ENCODE measurements around the gene HHAT.

Gene HHAT

DNA sequence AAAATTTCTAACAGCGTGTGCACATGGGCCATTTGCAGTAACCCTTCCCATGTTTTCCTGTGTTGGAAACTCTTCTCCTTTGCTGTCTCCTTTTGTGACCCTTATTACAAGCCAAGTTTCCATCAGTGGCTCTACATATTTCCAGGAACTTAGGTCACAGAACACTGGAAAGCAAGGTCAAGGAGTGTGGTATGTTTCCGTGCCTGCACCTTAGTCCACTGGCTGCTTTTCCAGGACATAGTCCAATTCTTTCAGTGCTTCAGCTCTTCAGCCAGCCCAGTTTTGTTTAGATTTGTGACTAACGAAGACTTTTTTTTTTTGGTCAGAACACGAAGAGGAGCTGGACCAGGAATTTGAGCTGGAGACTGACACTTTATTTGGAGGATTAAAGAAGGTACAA, 33.8 kb downstream of the HHAT start:
- H3K4me3 ChIP-seq (ENCODE audit: low read depth, low read length), result no peak overlapping the region
- TF ChIP-seq, protein P1, sequence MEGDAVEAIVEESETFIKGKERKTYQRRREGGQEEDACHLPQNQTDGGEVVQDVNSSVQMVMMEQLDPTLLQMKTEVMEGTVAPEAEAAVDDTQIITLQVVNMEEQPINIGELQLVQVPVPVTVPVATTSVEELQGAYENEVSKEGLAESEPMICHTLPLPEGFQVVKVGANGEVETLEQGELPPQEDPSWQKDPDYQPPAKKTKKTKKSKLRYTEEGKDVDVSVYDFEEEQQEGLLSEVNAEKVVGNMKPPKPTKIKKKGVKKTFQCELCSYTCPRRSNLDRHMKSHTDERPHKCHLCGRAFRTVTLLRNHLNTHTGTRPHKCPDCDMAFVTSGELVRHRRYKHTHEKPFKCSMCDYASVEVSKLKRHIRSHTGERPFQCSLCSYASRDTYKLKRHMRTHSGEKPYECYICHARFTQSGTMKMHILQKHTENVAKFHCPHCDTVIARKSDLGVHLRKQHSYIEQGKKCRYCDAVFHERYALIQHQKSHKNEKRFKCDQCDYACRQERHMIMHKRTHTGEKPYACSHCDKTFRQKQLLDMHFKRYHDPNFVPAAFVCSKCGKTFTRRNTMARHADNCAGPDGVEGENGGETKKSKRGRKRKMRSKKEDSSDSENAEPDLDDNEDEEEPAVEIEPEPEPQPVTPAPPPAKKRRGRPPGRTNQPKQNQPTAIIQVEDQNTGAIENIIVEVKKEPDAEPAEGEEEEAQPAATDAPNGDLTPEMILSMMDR (conservative IDR thresholded peaks at IDR 0.05; ENCODE audit: low read depth, low read length), result no peak
- DNase-seq (ENCODE audit: low read depth), result no peak

DNA sequence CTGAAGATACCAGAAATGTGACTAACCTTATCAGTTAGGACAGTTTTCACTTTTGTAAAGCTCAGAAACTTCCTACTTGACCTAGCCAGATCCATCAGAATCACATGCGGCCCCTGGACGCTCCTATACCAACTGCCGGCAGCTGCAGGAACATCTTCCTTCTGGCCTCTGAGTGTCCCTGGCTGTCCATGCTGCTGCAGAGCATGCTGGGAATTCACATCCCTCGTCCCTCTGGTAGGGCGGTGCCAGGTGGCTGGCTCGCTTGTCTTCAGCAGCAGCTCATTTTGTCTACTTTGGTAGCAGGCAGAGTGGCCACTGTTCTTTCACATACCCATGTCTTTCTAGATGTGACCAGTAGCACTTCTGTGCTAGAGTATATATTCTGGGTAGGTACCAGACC, 34.4 kb downstream of the HHAT start:
- no peak overlapping the region for H3K4me3 ChIP-seq (ENCODE audit: low read depth, low read length)
- DNase-seq (ENCODE audit: low read depth), result no peak
- TF ChIP-seq, protein P1 (conservative IDR thresholded peaks at IDR 0.05; ENCODE audit: low read depth, low read length), result no peak

DNA sequence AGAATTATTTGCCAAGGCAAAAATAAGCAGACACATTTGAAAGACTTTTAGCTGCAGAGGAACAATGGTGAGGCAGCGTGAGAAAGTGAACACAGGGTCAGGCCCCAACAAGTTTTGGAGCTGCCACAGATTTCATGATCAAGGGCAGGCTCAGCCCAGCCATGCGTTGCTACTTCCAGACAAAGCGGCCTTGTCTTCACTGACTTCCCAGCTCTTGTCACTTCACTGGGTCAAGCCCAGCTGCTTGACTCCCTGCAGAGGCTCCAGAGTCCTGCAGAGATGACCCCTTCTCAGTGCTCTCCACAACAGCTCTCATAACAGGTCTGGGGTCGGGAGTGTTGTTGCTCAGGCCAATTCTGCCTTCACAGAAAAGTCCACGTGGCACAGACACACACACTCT, 35.8 kb downstream of the HHAT start:
- DNase-seq (ENCODE audit: low read depth), result no peak
- no peak overlapping the region for H3K4me3 ChIP-seq (ENCODE audit: low read depth, low read length)
- TF ChIP-seq, protein P1 (conservative IDR thresholded peaks at IDR 0.05; ENCODE audit: low read depth, low read length), result no peak

DNA sequence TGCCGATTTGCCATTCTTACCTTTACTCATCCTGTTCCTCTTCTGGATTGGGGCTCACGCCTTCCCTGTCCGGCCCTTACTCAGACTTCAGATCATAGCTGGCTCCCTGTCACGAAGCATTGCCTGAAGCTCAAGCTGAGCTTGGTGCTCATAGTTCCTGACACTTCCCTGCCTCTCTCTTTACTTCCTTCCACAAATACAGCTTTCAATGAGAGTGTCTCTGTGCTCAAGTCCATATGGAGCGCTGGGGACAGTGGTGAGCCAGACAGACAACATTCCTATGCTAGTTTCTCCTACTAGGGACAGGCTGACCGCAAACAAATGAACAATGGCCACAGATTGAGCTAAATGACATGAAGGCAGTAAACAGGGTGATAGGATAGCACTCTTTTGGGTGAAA, 38.1 kb downstream of the HHAT start:
- TF ChIP-seq, protein P1 (conservative IDR thresholded peaks at IDR 0.05; ENCODE audit: low read depth, low read length), result no peak
- no peak for DNase-seq (ENCODE audit: low read depth)
- H3K4me3 ChIP-seq (ENCODE audit: low read depth, low read length), result no peak overlapping the region

DNA sequence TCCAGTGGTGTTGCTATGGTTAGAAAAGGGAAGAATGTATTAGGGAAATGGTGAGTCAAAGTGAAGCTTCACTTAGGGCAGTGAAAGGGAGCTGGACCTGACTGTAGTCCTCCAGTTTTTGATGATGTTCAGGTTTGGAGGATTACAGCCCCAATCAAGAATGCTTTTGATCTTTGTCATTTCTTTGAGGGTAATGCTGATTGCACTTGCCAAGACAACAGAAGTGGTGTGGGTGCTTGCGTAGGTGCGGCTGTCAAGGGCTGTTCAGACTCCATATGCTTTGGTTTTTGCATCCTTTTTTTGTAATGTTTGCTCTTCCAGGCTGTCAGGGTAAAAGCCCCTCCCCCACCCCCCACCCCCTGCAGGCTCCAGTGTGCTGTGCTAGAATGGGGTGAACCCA, 38.9 kb downstream of the HHAT start:
- H3K4me3 ChIP-seq (ENCODE audit: low read depth, low read length), result no peak overlapping the region
- TF ChIP-seq, protein P1 (conservative IDR thresholded peaks at IDR 0.05; ENCODE audit: low read depth, low read length), result no peak
- DNase-seq (ENCODE audit: low read depth), result no peak

DNA sequence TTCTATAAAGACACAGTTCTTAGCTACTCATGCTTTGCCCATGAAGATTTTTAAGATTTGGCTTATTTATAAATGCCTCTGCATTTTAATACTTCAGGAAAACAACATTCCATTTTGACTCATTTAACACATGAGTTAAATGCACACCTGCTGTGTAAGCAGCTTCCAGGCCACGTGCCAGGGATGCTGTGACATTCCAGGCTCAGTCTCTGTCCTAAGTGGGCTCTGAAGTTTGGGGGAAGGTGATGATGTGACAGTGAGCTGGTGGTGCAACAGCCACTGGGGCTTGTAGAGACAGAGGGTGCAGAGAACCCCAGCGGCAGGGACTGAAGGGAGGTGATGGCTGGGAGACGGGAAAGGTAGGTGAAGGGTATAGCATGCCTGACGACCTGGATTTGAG, 40.7 kb downstream of the HHAT start:
- no peak for DNase-seq (ENCODE audit: low read depth)
- TF ChIP-seq, protein P1 (conservative IDR thresholded peaks at IDR 0.05; ENCODE audit: low read depth, low read length), result no peak

DNA sequence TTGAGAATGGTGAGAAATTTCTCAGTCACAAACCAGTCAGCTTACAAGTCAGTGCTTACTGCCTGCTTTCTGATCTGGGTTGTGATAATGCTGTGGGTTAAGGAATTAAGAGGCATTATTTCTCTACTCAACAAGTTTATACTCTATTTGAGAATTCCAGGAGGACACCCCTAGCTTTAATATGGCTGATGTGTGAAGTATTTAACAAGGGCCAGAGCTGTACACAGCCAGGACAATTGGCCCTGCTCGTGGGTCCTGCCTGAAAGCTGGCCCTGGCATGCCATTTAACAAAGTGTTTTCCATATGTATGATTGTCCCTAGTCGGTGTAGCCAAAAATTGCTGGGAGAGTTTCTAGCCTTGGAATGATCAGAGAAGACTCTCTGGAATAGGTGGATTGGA, 43.2 kb downstream of the HHAT start:
- DNase-seq (ENCODE audit: low read depth), result no peak
- TF ChIP-seq, protein P1 (conservative IDR thresholded peaks at IDR 0.05; ENCODE audit: low read depth, low read length), result no peak
- no peak overlapping the region for H3K4me3 ChIP-seq (ENCODE audit: low read depth, low read length)

More for the DNA sequence above, 40.7 kb downstream of the HHAT start:
- no peak overlapping the region for H3K4me3 ChIP-seq (ENCODE audit: low read depth, low read length)

Measured in choroid plexus epithelial cell (primary cell).